KG1 (cell line): ENCODE measurements around the gene XYLT1.

Experiments used
- DNase-seq: peaks from one replicate; lab custom pipeline; 2025; lab: John Stamatoyannopoulos, UW

XYLT1 gene

DNA sequence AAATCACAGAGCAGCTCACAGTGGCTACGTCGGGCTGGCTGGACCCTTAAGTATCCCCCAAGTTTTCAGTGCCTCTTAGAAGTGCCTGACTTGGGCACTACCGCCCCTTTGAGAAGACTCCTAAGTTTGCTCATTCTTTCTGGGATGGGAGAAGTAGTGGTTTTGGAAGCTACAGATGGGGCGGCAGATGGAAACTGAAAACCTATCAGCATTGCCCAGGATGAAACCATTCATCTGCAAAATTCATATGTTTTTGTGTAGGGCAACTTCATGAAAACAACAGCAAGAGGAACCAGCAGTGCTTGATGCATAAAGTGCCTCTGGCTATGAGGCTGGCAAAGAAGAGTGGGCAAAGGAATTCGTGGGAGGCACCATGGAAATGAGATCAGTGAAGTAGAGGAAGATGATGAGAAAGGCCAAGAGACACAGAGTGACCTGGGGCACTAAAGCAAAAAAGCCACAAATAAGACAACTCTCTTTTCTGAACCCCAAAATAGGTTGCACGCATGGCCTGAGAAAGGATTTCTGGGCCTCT is 277.1 kb downstream of the XYLT1 start:
- DNase-seq: no peak

DNA sequence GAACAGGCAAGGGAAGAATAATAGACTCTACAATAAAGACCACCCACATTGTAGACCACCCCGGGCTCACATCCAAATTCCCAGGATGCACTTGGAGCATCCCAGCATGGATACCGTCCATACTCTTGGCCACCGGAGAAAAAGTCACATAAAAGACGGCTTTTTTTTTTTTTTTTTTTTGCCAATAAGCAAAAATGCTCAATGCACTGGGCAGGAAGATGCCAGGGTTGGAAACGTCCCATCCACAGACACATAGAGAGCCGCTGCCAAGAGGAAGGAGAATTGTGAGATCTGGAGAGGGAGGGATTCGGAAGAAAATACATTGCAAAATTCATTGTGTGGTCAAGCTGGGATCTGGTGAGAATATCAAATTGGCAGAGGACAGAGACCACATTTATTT is 286.7 kb downstream of the XYLT1 start:
- no peak for DNase-seq

DNA sequence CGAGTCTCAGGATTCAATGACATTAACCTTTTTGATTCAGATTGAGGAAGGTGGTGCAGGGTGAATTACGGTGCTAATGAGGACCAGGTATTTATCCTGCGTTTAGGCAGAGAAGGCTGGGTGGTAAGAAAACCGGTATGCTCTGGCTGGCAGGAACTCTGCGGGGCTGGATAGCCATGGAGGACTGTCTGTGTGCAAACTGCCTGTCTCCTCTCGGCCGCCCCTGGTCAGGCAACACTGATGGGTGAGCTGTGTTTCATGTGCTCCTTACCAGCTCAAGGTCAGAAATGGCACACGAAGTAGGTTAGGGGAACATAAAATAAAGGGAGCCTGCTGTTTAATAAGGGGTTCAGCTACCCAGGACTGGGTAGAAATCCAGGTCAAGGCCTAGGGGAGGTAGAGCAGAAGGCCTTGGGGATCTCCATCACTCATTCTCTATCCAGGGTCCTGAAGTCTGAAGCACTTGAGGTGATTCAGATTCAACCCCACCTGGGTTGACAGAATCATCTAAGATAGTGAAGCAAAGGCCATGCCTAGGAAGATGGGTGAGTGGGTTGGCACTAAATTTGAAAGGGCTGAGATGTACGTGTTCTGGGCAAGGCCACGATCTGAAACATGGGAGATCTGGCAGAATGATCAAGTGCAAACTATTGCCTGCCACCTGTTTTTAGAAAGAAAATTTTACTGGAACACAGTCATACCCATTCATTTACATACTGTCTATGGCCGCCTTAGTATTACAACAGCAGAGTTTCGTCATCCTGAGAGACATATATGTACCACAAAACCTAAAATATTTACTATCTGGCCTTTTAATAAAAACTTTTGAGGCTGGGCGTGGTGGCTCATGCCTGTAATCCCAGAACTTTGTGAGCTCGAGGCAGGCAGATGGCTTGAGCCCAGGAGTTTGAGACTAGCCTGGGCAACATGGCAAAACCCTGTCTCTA is 292.5 kb downstream of the XYLT1 start:
- DNase-seq: no peak

GRCh38 chr16:17177242-17177958 is 293.4 kb downstream of the XYLT1 start:
- DNase-seq: no peak

DNA sequence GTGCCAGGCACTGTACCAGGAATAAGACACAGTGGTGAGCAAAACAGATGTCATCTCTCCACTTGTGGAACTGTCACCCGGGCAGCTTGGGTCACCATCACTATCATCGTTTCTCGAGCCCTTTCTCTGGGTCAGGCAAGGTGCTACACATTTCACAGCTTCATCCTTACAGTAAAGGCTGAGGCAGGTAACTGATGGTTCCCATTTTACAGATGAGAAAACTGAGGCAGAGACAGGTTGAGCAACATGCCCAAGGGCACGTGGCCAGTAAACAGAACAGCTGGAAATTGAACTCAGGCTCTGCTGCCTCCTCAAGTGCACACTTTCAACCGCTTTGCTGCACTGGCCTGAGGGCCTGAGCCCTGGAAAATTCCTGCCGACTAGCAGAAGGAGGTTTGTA is 294.6 kb downstream of the XYLT1 start:
- no peak for DNase-seq

DNA sequence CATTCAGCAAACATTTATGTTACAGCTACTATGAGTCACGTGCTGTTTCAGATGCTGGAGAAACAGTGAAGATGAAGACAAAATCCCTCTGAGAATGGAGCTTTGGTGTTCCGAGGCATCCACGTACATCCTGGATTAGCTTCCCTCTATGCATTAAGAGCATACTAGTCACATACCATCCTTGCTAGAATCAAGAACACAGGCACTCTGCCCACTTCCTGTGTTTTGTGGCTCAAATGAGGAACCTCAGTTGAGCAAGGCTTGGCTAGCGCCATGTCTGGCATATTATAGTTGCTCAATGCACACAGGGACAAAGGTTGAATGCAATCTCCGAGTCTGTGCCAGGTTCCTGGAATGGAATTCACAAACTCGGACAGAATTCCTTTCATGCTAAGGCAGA is 297.5 kb downstream of the XYLT1 start:
- DNase-seq: peak; percentile 35

DNA sequence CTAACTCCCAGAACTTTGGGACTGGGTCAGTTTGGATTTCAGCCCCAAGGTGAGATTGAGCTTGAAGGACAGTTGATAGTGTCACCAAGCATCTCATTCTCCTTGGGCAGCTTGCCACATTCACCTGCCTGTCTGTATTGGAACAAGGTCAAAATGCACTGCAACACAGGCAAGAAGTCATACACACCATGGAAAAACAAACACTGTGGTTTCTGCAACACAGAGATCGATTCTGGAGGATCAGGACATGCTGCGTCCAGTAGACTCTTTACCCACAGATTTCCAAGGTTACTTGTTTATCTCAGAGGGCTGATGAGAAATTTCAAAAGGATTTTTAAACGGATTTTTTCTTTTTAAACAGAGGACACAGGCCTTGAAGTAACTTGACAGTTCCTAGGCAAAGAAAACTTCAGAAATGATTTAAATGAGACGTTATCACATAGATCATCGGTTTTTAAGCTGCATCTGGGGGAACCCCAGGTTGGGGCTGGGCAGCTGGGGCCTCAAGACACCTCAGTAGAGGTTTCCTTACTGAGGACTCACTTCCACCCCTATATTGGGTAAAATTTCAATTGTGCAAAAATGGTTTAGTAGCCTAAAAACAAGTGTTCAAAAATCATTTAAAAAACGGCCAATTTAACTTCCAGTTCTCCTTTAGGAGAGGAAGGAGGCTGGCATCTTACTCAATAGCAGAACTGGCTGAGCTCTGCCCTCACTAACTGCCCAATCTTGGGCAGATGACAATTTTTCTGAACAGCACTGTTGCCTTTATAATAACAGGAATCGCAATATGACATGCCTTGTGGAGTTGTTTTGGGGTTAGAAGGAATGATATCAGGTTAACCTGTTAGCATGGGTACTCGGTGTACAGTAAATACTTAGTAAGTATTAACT is 299.3 kb downstream of the XYLT1 start:
- DNase-seq: no peak

DNA sequence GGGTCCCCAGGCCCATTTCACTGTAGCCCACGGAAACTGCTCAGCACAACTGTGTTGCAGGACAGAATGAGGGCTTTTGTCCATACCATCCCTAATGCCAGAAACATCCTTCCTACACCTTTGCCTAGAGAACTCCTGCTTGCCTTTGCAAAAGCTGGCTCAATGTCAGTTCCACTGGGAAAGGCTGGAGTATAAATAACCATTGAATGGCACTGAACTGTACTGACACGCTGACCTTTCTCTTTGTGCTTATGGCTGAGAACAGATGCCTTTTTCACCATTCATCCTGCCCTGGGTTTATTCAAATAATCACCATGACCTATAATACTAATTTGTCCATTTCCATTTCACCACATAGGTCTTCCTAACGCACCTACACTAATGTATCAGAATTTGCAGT is 300.3 kb downstream of the XYLT1 start:
- no peak for DNase-seq

- DNase-seq: no peak
Observed at GRCh38 chr16:17168181-17168580, 302.6 kb downstream of the XYLT1 start.

DNA sequence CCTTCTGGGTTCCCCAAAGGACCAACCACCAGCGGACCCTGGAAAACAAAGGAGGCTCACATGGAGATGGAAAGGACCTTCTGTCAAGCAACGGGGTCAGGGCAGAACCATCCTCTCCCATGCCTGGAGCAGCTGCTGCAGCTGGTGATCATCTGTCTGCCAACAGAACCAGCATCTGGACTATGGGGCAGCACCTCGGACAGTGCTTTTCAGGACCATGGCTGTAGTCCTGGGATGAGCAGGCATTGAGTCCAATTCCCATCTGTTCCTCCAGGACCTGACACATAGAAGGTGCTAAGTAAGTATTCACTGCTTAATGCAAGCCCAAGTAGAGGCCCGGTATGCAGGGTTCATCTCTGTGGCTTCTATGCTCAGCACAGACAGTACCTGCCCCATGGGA is 304.7 kb downstream of the XYLT1 start:
- DNase-seq: no peak

GRCh38 chr16:17162560-17162959 is 308.2 kb downstream of the XYLT1 start:
- no peak for DNase-seq

- DNase-seq: no peak
Observed at GRCh38 chr16:17160920-17161431, 309.8 kb downstream of the XYLT1 start.

GRCh38 chr16:17160285-17160853 is 310.4 kb downstream of the XYLT1 start:
- no peak for DNase-seq

DNA sequence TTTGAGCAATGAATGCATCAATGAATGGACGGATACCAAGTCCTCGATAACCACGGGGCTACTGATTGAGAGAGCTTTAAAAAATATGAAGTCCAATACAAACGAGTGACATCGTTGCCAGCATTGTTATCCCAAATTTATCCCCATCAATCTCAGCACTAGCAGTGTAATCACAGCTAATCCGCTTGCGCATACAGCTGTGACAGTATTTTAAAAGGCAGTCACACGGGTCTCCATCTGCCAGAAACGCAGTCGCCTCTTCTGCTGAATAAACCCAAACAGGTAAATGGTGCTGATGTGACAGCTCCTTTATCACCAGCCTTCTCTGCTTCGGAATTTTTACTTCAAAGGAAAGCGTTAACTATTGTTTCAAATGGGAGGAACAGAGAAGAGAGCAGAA is 311.1 kb downstream of the XYLT1 start:
- DNase-seq: no peak

GRCh38 chr16:17155936-17156335 is 314.8 kb downstream of the XYLT1 start:
- no peak for DNase-seq

GRCh38 chr16:17155485-17155884 is 315.3 kb downstream of the XYLT1 start:
- no peak for DNase-seq

DNA sequence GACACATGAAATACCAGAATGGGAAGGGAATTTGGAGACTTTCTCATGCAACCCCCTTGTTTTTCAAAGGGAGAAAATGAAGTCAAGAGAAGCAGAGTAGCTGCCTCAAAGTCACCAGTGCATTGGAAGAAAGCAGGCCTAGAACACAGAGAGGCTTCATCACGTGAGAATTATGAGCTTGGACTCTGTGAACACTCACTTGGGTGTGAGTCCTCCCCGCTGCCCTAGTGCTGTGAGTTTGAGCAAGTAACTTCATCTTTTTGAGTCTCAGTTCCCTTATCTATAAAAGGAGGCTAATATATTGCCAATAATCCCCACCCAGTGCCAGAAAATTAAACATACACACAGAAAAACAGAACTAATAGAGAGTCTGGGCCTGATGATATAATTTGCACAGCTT is 315.8 kb downstream of the XYLT1 start:
- DNase-seq: no peak

DNA sequence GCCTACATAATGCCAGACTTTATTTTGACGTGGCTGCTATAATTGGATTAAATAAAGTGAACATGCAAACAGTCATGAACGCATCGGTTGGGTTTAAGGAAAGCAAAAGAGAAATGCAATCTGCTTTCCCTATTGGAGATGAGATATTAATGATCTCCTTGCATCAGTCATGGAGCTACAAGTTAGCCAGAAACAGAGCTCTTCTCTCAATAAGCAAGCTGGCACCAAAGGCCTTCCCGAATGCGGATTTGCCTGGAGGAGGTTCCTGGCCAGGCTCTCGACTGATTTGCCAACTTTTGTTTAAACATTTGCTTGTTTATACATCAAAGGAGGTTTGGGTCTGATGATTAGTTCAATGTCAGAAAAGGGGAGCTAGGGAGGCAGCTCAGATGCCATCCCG is 318.4 kb downstream of the XYLT1 start:
- no peak for DNase-seq

DNA sequence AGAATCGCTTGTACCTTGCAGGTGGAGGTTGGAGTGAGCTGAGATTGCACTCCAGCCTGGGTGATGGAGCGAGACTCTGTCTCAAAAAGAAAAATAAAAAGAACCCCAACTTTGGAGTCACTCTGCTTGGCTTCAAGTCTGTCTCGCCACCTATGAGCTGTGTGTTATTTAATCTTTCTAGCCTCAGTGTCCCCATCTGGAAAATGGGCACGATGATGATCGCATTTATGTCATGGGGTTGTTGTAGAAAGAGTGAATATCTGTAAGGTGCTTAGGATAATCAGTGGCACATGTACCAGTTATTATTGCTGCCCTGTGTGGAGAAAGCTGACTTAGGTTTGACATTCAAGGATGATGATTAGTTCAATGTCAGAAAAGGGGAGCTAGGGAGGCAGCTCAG is 319.4 kb downstream of the XYLT1 start:
- DNase-seq: no peak

GRCh38 chr16:17149904-17150483 is 320.8 kb downstream of the XYLT1 start:
- no peak for DNase-seq

- DNase-seq: no peak
Observed at GRCh38 chr16:17147942-17148341, 322.8 kb downstream of the XYLT1 start.
